HepG2 (cell line): Measurements from ENCODE around the gene STIM1. TPM values are rescaled to one million over a fixed set of nuclear protein-coding genes. Genes with fewer than 3 reads are reported as not detected.

ENCODE experiments used
- ATAC-seq: fragments of 200-7000 bp; cut with Tn5 transposase; 3 replicates; pipeline ENCODE4 v1.9.1; 2020; ENCODE audit warnings: mild to moderate bottlenecking, moderate library complexity
- BruUV-seq: library from RNA; stranded (reverse); fragments of 400-500 nt; replicated peaks from 2 replicates; lab custom pipeline; 2021; lab: Mats Ljungman, UMichigan
- CTCF ChIA-PET: fragments of 300-600 bp; formaldehyde crosslinking; extraction: SDS; loops from one replicate; lab custom pipeline; 2021; ENCODE audit warnings: low total read pairs, inconsistent platforms, low intra/inter-chr PET ratio; lab: Yijun Ruan, JAX
- POLR2A ChIA-PET: fragments of 350-600 bp; sonication (Branson Sonifier 250); formaldehyde crosslinking; loops from one replicate; lab custom pipeline; 2020; ENCODE audit warnings: antibody characterized with exemption, inconsistent platforms; lab: Yijun Ruan, JAX
- DNase-seq: peaks from one replicate; pipeline ENCODE4 v3.0.0-alpha.2; 2015; ENCODE audit warnings: low spot score
- FAIRE-seq: peaks from 3 replicates; lab custom pipeline; 2011; peaks lifted over from hg19 to GRCh38; lab: Jason Lieb, UNC
- H2AFZ ChIP-seq: one replicate; pipeline ENCODE4 v1.6.1; 2011; ENCODE audit warnings: low read length, inconsistent platforms
- H3K27ac ChIP-seq: fragments of 300-600 bp; 3 replicates; pipeline ENCODE4 v1.8.0; 2011; ENCODE audit warnings: mixed run types, mild to moderate bottlenecking, mixed read lengths, low read length, inconsistent platforms; ENCODE audit not compliant: insufficient read depth; ENCODE audit errors: extremely low read length
- H3K27me3 ChIP-seq, 2 experiments: fragments of 200-600 bp in 1 of 2; 2 replicates in 1 of 2; 3 replicates in 1 of 2; pipeline versions ENCODE4 v1.6.0 to v1.8.0; 2011; ENCODE audit warnings: low read length in 2 of 2, mild to moderate bottlenecking in 2 of 2, moderate library complexity in 2 of 2, inconsistent platforms in 1 of 2; ENCODE audit not compliant: insufficient read depth in 2 of 2, control insufficient read depth in 1 of 2
- H3K36me3 ChIP-seq, 2 experiments: fragments of 200-600 bp in 1 of 2; replicated peaks in 1 of 2; 2 replicates in 1 of 2; 3 replicates in 1 of 2; pipeline versions ENCODE4 v1.5.1 to v1.8.0; 2011; ENCODE audit warnings: low read length in 2 of 2, inconsistent platforms in 1 of 2; ENCODE audit not compliant: insufficient read depth in 2 of 2, control insufficient read depth in 1 of 2
- H3K4me1 ChIP-seq: 2 replicates; pipeline ENCODE4 v1.5.1; 2012; ENCODE audit warnings: low read length, inconsistent platforms; ENCODE audit not compliant: insufficient read depth
- H3K4me2 ChIP-seq: 2 replicates; pipeline ENCODE4 v1.6.0; 2011; ENCODE audit warnings: low read depth, low read length, inconsistent platforms
- H3K4me3 ChIP-seq, 3 experiments: fragments of 200-600 bp in 1 of 3; sonication (generic), shearing (Covaris generic) in 1 of 3; replicated peaks in 1 of 3; 2 replicates each; pipeline ENCODE4 v1.5.1; 2011 to 2016; ENCODE audit warnings: low read length in 3 of 3, inconsistent platforms in 2 of 3, low read depth in 2 of 3, mild to moderate bottlenecking in 2 of 3, control low read depth in 1 of 3, mixed read lengths in 1 of 3; ENCODE audit not compliant: insufficient read depth in 1 of 3
- H3K79me2 ChIP-seq: one replicate; pipeline ENCODE4 v1.6.1; 2011; ENCODE audit warnings: low read length, inconsistent platforms; ENCODE audit not compliant: insufficient read depth
- H3K9ac ChIP-seq: 2 replicates; pipeline ENCODE4 v1.6.0; 2011; ENCODE audit warnings: mild to moderate bottlenecking, low read depth, low read length, inconsistent platforms; ENCODE audit not compliant: insufficient read depth
- H3K9me3 ChIP-seq: 2 replicates; pipeline ENCODE4 v1.5.1; 2012; ENCODE audit warnings: mild to moderate bottlenecking, low read length
- H4K20me1 ChIP-seq: 2 replicates; pipeline ENCODE4 v1.6.0; 2011; ENCODE audit warnings: inconsistent platforms, mild to moderate bottlenecking, low read length, moderate library complexity; ENCODE audit not compliant: insufficient read depth
- HNRNPLL ChIP-seq: fragments of 200-400 bp; formaldehyde crosslinking; IDR thresholded peaks from 2 replicates; pipeline ENCODE4 v1.6.1; 2017; ENCODE audit warnings: mild to moderate bottlenecking, low read depth, low read length; ENCODE audit not compliant: poor library complexity, severe bottlenecking
- NR2F2 ChIP-seq: IDR thresholded peaks from 2 replicates; pipeline ENCODE4 v1.6.1; 2012; ENCODE audit warnings: low read depth, inconsistent platforms, borderline replicate concordance
- SRF ChIP-seq: IDR thresholded peaks from 2 replicates; pipeline ENCODE4 v1.6.1; 2011; ENCODE audit warnings: mild to moderate bottlenecking, low read depth, low read length, moderate library complexity
- TBX2 ChIP-seq: sonication (generic); formaldehyde crosslinking; IDR thresholded peaks from 2 replicates; pipeline ENCODE4 v1.5.0; 2020; ENCODE audit warnings: missing genetic modification reagents, mild to moderate bottlenecking, borderline replicate concordance
- TSC22D2 ChIP-seq: sonication (generic); formaldehyde crosslinking; IDR thresholded peaks from 2 replicates; pipeline ENCODE4 v1.5.1; 2020; ENCODE audit warnings: missing genetic modification reagents, mild to moderate bottlenecking, borderline replicate concordance
- ZNF382 ChIP-seq: sonication (generic); formaldehyde crosslinking; IDR thresholded peaks from 2 replicates; pipeline ENCODE4 v1.5.0; 2020; ENCODE audit warnings: missing genetic modification reagents, mild to moderate bottlenecking, borderline replicate concordance
- ZNF574 ChIP-seq: sonication (generic); formaldehyde crosslinking; IDR thresholded peaks from 2 replicates; pipeline ENCODE4 v1.4.0; 2020; ENCODE audit warnings: missing genetic modification reagents
- ZNF609 ChIP-seq: sonication (generic); formaldehyde crosslinking; IDR thresholded peaks from 2 replicates; pipeline ENCODE4 v1.4.0; 2020; ENCODE audit warnings: mild to moderate bottlenecking, missing genetic modification reagents, borderline replicate concordance
- ZNF652 ChIP-seq: IDR thresholded peaks from 2 replicates; pipeline ENCODE4 v1.6.1; 2016; ENCODE audit warnings: low read depth, borderline replicate concordance
- WGBS: methylation state at CpG from one replicate; pipeline ENCODE4 v1.1.6; 2017; ENCODE audit warnings: low lambda C conversion rate; 5-methylcytosine and 5-hydroxymethylcytosine counted together
- in situ Hi-C: cut with HindIII; loops from 2 replicates; pipeline ENCODE4 v1.10.0; 2017; ENCODE audit warnings: low pct_unique_long_range_greater_than_20kb; ENCODE audit not compliant: extremely low pct_ligation_motif_present
- intact Hi-C: fragments of 100-400 bp; cut with micrococcal nuclease; formaldehyde crosslinking; loops from one replicate; pipeline ENCODE4 v1.10.0; 2022; ENCODE audit not compliant: unreplicated experiment
- polyA plus RNA-seq, 8 experiments: library from polyadenylated mRNA; depleted of rRNA in 3 of 8; stranded (reverse) in 7 of 8; unstranded in 1 of 8; fragments of >200 nt; fragmentation: Illumina TruSeq in 4 of 8; extraction: Trizol in 4 of 8; gene quantifications; 2 replicates each; pipeline versions ENCODE4 v1.2.1 to v1.2.3, GENCODE V29; 2011 to 2016; ENCODE audit warnings: low read depth in 4 of 8, missing spikeins in 1 of 8, mixed read lengths in 1 of 8; ENCODE audit not compliant: insufficient read depth in 1 of 8
- total RNA-seq, 5 experiments: library from RNA; depleted of rRNA; stranded (reverse); fragments of >200 nt; fragmentation: Illumina TruSeq; extraction: Trizol; gene quantifications; 2 replicates each; pipeline ENCODE4 v1.2.3, GENCODE V29; 2016; ENCODE audit warnings: low read depth in 1 of 5
- TF ChIP-seq, protein P1 (sequence below): sonication (generic); formaldehyde crosslinking; IDR thresholded peaks from 2 replicates; pipeline ENCODE4 v1.4.0; 2020; ENCODE audit warnings: missing genetic modification reagents

The STIM1 gene
- total and polyA plus RNA-seq, 2 of the 13 experiments (the other 11 are each of a cell fraction or from before 2014, with no cell fraction given), result 19.2 to 28.5 TPM

- TF ChIP-seq ZNF609 (CRISPR knock-in tag), result peak; percentile 75; the same call in 1 of the 2 replicates
- peak; percentile 47; the same call in 1 of the 2 replicates for TF ChIP-seq ZNF652 (CRISPR knock-in tag)
- peak; percentile 52; the same call in 1 of the 2 replicates for TF ChIP-seq NR2F2
Measured at GRCh38 chr11:3942160-3942955, 86.9 kb downstream of the STIM1 start (continued).

DNA sequence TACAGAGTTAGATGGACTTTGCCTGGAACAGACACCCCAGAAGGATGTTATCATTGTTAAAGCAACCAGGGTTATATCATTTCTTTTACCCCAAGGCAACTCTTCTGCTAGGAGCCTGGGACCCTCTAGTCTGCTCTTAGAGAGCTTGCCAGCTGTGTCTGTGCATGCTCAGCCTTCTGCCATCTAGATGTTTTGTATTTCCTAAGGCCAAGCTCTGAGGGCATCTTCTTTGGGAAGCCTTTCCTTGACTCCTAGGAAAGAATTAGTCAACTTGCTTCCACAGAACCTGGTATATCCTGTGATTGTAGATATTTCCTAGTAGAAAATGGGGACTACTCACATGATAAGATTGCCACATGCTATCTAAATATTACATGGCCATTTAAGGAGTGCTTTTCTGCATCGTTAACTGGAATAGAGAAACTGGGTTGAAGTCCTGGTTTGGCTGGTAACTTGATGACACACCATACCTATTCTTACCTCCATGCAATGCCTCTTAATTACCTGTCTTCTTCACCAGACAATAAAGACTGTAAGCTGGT, 87.6 kb downstream of the STIM1 start:
- no peaks in the 10 kb centered on the region for H3K27me3 ChIP-seq
- H2AFZ ChIP-seq, result no peak overlapping the region
- peaks cover 1 to 8% of the 10 kb centered on the region in 2 experiments; a peak in 3 of 5 replicates for H3K36me3 ChIP-seq
- in situ Hi-C loops (no loop called here), intact Hi-C loops (loop anchor here (1.0 to 5.0 kb wide), 2 partner anchors 86 to 129 kb away; partner anchors contain the start of gene STIM1)
- peaks cover 5% of the 10 kb centered on the region for H3K79me2 ChIP-seq
- peak overlapping the region; percentile 68 for H3K4me2 ChIP-seq
- H3K27ac ChIP-seq, result peak overlapping the region; percentile 65
- POLR2A ChIA-PET, result interaction anchor here (0.6 to 1.2 kb wide), 6 partner anchors 10 to 117 kb away, joined by 3 to 9 read pairs (median 4); partner anchors contain the start of gene STIM1
- CTCF ChIA-PET, result no interaction called here
- peak overlapping the region in 1 of 3 experiments; percentile 20; a peak in 1 of 6 replicates for H3K4me3 ChIP-seq
- H3K9me3 ChIP-seq, result no peaks in the 10 kb centered on the region
- no TSS peak for BruUV-seq
- H4K20me1 ChIP-seq, result no peaks in the 10 kb centered on the region
- H3K4me1 ChIP-seq, result peaks cover 46% of the 10 kb centered on the region
- DNase-seq (peak; percentile 38), FAIRE-seq (no peak), ATAC-seq (peak; percentile 64)
- WGBS, result 23% methylated on average over 1 of the region's 1 CpG
- no peak overlapping the region; the same call in 1 of the 2 replicates for H3K9ac ChIP-seq
- no peak for TF ChIP-seq ZNF382 (CRISPR knock-in tag)
- TF ChIP-seq, protein P1, sequence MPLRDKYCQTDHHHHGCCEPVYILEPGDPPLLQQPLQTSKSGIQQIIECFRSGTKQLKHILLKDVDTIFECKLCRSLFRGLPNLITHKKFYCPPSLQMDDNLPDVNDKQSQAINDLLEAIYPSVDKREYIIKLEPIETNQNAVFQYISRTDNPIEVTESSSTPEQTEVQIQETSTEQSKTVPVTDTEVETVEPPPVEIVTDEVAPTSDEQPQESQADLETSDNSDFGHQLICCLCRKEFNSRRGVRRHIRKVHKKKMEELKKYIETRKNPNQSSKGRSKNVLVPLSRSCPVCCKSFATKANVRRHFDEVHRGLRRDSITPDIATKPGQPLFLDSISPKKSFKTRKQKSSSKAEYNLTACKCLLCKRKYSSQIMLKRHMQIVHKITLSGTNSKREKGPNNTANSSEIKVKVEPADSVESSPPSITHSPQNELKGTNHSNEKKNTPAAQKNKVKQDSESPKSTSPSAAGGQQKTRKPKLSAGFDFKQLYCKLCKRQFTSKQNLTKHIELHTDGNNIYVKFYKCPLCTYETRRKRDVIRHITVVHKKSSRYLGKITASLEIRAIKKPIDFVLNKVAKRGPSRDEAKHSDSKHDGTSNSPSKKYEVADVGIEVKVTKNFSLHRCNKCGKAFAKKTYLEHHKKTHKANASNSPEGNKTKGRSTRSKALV (CRISPR knock-in tag), result 0 out of 2 replicates have a peak, but pooled peaks have one; percentile 56
- 0 out of 2 replicates have a peak, but pooled peaks have one; percentile 9 for TF ChIP-seq TBX2 (CRISPR knock-in tag)
- no peak for TF ChIP-seq HNRNPLL
- TF ChIP-seq SRF, result peak; percentile 76; the same call in 1 of the 2 replicates
- no peak for TF ChIP-seq TSC22D2 (CRISPR knock-in tag)
- no peak for TF ChIP-seq ZNF574 (CRISPR knock-in tag)
